Stimulated activated CD4-positive, alpha-beta T cell treated with anti-CD3 and anti-CD28 coated beads, Interleukin-4, amount 100 ng/mL, for 24 hours (primary cell): ENCODE results near the gene NR5A2.

Experiments used
- DNase-seq: peaks from one replicate; pipeline ENCODE4 v3.0.0-alpha.2; 2020

The NR5A2 gene

GRCh38 chr1:200075522-200075921 lies 48.0 kb downstream of the NR5A2 start:
- DNase-seq = no peak

DNA sequence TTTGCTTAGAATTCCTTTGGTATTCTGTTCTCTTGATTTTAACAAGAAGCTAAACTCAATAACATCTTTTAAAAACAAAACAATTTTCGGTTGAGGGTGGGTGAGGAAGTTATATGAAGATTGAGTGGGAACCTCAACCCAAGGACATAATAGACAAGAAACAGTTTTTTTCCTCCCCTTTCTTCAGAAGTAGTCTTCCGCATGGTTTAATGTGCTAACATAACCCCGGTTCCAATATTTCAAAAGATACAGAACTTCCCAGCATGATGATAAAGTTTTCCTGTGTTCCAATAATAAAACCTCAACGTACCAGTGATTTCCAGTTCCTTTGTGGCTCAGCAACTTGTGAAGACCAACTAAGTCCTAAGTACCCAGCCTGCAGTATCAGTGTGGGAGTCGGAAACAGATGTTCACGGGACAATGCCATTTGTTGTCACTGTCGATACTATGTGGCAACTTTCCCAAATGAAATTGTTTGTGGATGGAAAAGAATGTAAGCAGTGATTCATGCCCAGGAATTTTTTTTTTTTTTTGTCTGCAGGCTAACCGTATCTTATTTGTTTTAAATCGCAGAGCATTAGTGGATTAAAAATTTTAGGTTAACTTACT lies 48.5 kb downstream of the NR5A2 start:
- no peak for DNase-seq

DNA sequence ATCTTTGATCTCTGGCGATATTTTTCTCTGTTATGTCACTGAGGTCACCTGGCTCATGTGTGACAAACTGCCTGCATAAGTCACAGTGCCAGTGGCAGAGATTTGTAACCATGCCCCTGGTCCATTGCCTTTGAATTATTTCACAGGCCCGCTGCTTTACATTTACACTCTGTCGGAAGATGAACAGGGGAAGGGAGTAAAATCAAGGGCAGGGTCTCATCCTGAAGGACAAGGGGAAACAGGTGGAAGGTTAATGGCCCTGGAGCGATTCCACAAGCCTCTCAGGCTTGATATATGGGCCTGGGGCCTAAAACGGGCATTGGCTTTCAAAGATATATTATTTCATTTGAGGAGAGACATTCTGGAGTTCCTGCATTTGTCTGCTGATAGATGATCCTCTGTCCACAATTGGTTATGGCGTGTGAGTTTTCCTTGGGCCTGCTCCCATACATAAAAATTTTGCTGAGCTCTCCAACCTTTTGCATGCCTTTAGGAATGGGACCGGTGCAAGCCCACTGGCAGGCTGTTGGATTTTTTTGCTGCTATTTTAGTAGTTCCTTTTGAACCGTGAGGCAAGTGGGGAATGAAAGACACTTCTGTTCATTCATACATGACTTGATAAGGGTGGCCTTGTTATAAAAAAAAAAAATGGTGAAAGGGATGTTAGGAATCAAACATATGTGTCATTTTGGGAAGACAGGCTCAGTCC lies 51.9 kb downstream of the NR5A2 start:
- no peak for DNase-seq

DNA sequence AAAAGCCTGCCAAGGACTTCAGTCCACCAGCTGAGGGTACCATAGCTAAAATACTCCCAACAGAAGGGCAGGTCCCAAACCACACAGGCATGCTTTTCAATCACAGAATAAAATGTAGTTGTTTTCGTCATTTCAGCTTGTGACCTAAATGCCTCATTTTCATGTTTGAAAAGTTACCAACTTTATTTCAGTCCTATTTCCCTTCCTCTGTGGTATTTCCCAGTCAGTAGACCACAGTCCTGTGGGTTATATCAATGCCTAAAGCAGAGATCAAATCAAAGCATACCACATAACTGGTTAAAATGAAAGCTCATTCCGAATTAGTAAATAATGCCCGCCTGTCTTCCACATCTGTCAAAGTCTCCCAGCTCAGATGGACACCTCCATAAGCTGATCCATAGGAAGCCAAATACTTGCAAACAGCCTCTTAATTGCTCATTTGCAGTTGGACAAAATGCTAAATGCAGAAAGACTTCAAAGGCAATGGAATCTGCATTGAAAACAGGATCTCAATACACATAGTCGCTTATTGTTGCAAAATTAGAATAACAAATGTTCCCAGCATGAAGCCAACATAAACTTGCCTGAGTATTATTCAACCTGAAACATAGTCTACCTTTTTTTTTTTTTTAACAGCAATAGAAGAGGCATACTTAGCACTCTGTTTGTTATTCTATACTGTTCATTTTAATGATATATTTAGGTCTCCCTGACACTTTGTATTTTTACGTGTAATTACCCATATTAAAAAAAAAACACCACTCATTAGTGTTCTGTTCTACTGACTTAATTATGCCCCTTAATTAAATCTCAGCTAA lies 53.9 kb downstream of the NR5A2 start:
- no peak for DNase-seq

GRCh38 chr1:200081969-200082245 lies 54.4 kb downstream of the NR5A2 start:
- DNase-seq = no peak

- DNase-seq = no peak
Measured at GRCh38 chr1:200082329-200082728, 54.8 kb downstream of the NR5A2 start.

- no peak for DNase-seq
Measured at GRCh38 chr1:200090252-200091159, 63.0 kb downstream of the NR5A2 start.

- DNase-seq = no peak
Measured at GRCh38 chr1:200095057-200095577, 67.6 kb downstream of the NR5A2 start.

DNA sequence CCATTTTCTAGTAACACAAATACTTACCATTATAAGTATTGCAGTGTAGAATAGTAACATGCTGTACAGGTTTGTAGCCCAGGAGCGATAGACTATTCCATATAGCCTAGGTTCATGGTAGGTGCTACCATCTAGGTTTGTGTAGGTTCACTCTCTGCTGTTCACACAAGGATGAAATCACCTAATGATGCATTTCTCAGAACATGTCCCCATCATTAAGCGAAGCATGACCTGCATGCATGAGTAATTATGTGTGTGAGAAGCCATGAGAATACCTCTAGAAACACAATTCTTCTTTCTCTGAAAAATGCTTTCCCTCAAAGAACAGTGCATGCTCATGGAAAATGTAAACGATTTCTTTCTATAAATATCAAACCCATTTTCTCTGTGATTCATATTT lies 69.3 kb downstream of the NR5A2 start:
- DNase-seq = no peak

DNA sequence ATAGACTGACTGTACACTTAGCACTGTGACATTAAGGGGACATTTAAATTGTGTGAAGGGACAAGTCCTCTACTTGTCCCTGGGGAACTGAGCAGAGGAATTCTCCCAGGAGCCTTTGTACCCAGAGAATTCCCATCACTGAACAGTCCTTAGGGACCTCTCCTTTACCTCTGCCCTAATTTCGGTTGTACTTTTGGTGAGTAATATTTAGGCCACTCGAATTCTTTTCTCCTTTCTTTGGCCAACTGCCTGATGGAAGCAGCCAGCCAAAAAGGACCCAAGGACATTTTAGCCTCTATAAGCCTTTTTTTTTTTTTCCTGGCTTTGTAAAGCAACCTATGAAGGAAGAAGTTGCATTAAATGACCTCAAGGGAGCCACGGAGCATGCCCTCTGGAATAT lies 71.5 kb downstream of the NR5A2 start:
- no peak for DNase-seq

GRCh38 chr1:200103966-200104583 lies 76.6 kb downstream of the NR5A2 start:
- no peak for DNase-seq

DNA sequence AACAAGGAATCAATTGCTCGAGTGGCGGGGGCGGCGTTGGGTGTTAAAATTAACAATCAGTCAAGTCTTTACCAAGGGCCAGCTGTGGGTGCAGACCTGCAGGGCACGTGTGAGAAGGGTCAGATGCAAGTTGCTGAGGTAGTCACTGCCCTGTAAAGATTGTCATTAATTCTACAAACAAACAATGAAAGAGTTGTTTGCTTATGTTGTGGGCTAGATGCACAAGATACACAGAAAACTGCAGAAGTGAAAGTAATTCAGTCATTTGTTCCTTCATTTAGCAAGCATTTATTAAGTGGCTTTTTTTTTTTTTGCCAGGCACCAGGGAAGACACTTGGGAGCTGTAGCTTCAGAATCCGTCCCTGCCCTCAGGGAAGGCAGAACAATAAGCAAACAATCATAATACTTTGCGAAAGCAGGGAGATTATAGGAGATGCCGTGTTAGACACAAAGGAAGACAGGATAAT lies 79.5 kb downstream of the NR5A2 start:
- DNase-seq = no peak

DNA sequence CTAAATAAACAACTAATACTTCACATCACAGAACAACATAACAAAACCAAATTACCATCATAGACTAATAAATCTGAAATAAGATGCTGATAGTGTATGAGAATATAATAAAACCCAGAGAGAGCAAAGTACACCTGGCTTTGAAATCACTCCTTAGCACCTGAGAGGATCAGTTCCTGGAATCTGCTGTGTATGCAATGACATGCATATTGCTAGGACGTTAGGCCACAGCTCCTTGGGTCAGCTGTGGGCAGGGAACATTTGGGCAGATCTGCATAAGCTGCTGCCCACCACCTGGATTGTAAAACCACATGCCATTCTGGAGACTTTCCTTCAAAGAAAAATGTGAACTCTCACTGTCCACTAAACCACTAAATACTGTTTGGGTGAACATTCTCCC lies 81.1 kb downstream of the NR5A2 start:
- DNase-seq = no peak

DNA sequence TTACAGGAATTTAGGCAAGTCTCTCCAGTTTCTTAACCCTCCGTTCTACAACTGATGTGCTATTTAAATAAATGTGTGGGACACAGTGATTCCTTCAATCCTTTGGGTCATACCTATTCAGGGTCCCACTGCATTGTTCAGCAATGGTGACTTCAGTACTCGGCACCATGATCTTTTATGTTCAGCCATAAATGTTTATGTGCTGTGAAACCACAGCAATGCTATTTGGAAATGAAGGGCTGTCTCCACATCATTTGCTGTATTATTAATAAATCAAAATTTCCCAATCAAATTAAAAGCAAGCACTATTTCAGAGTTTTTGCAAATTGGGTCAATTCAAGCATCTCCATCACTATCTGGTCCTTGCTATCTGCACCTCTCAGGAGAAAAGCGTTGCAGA lies 84.8 kb downstream of the NR5A2 start:
- DNase-seq = no peak

GRCh38 chr1:200115532-200115931 lies 88.0 kb downstream of the NR5A2 start:
- DNase-seq = no peak

DNA sequence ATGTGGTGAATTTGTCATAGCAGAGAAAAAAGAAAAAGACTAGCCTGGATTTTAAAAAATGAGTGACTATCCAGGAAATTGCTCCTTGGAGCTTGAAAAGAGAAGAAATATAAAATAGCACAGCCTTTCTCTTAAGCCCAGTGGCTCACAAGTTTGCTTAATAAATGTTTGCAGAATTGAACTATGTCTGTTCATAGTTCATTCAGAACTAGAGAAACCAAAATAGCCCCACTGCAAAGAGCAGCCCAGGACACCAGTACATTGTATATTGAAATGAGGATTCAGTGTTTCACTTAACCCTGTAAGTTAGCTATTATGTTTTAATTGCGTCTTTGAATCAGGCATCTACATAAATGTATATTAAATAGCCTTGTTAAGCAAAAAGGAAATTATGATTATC lies 88.8 kb downstream of the NR5A2 start:
- no peak for DNase-seq

- no peak for DNase-seq
Measured at GRCh38 chr1:200118779-200119505, 91.4 kb downstream of the NR5A2 start.

GRCh38 chr1:200121421-200121820 lies 93.9 kb downstream of the NR5A2 start:
- no peak for DNase-seq

- no peak for DNase-seq
Measured at GRCh38 chr1:200124309-200124708, 96.8 kb downstream of the NR5A2 start.

- DNase-seq = no peak
Measured at GRCh38 chr1:200128081-200128480, 100.6 kb downstream of the NR5A2 start.
